H1 (cell line): ENCODE measurements around the gene MYO9A. TPM values are rescaled to one million over a fixed set of nuclear protein-coding genes. Genes with fewer than 3 reads are reported as not detected.

ENCODE experiments used
- CTCF ChIA-PET: fragments of 300-600 bp; sonication (Branson Sonifier 250); formaldehyde crosslinking; loops from one replicate; lab custom pipeline; 2021; ENCODE audit not compliant: partially characterized antibody; lab: Charles Lee
- POLR2A ChIA-PET: fragments of 300-600 bp; sonication (Branson Sonifier 250); formaldehyde crosslinking; loops from one replicate; lab custom pipeline; 2021; ENCODE audit warnings: inconsistent platforms; ENCODE audit not compliant: partially characterized antibody; lab: Charles Lee
- DNase-seq, 2 experiments: peaks; one replicate each; pipeline versions ENCODE4 v3.0.0 to v3.0.0-alpha.2; 2010 to 2022; ENCODE audit warnings: low spot score in 2 of 2, low read depth in 1 of 2, mixed read lengths in 1 of 2
- FAIRE-seq: peaks from 2 replicates; lab custom pipeline; 2011; peaks lifted over from hg19 to GRCh38; lab: Jason Lieb, UNC
- H2AFZ ChIP-seq: 2 replicates; pipeline ENCODE4 v1.8.1; 2012; ENCODE audit warnings: low read length, inconsistent platforms
- H2AK5ac ChIP-seq: 2 replicates; pipeline ENCODE4 v1.6.1; 2013; ENCODE audit warnings: low read depth, low read length
- H2BK120ac ChIP-seq: replicated peaks from 2 replicates; pipeline ENCODE3; 2013; ENCODE audit warnings: low read depth, low read length, inconsistent platforms
- H2BK12ac ChIP-seq: 2 replicates; pipeline ENCODE4 v1.6.1; 2013; ENCODE audit warnings: low read depth, low read length
- H2BK15ac ChIP-seq: 2 replicates; pipeline ENCODE4 v1.6.1; 2013; ENCODE audit warnings: low read length
- H2BK20ac ChIP-seq: 2 replicates; pipeline ENCODE4 v1.6.1; 2013; ENCODE audit warnings: low read length
- H2BK5ac ChIP-seq: 2 replicates; pipeline ENCODE4 v1.6.1; 2013; ENCODE audit warnings: low read depth, low read length
- H3K14ac ChIP-seq: 2 replicates; pipeline ENCODE4 v1.6.1; 2013; ENCODE audit warnings: inconsistent platforms; ENCODE audit not compliant: insufficient read length
- H3K18ac ChIP-seq: 2 replicates; pipeline ENCODE4 v1.6.1; 2013; ENCODE audit warnings: low read length; ENCODE audit errors: extremely low read depth
- H3K23ac ChIP-seq: 2 replicates; pipeline ENCODE4 v1.6.1; 2013; ENCODE audit warnings: inconsistent platforms; ENCODE audit not compliant: insufficient read length
- H3K23me2 ChIP-seq: 2 replicates; pipeline ENCODE4 v1.6.1; 2013; ENCODE audit warnings: low read depth, low read length
- H3K27ac ChIP-seq: 2 replicates; pipeline ENCODE4 v1.6.1; 2011; ENCODE audit warnings: low read depth, low read length, inconsistent platforms
- H3K27me3 ChIP-seq, 4 experiments: replicated peaks in 1 of 4; 1 replicate in 1 of 4; 2 replicates in 3 of 4; pipeline versions ENCODE4 v1.6.1 to v1.8.1; 2011 to 2013; ENCODE audit warnings: low read length in 3 of 4, mild to moderate bottlenecking in 3 of 4, inconsistent platforms in 2 of 4, mixed read lengths in 2 of 4, moderate library complexity in 1 of 4; ENCODE audit not compliant: control insufficient read depth in 3 of 4, insufficient read depth in 3 of 4; ENCODE audit errors: extremely low read depth in 1 of 4
- H3K36me3 ChIP-seq, 4 experiments: 2 replicates each; pipeline versions ENCODE4 v1.6.1 to v1.8.1; 2011 to 2013; ENCODE audit warnings: mild to moderate bottlenecking in 4 of 4, low read length in 3 of 4, moderate library complexity in 2 of 4, control low read depth in 1 of 4, inconsistent platforms in 1 of 4; ENCODE audit not compliant: insufficient read depth in 4 of 4, control insufficient read depth in 2 of 4
- H3K4ac ChIP-seq: replicated peaks from 2 replicates; pipeline ENCODE3; 2013; ENCODE audit warnings: low read length, low read depth, mixed read lengths, inconsistent platforms; ENCODE audit not compliant: insufficient read length
- H3K4me1 ChIP-seq, 4 experiments: replicated peaks in 1 of 4; 1 replicate in 1 of 4; 2 replicates in 3 of 4; pipeline versions ENCODE4 v1.6.1 to v1.8.1; 2011 to 2013; ENCODE audit warnings: low read length in 3 of 4, inconsistent platforms in 2 of 4, mixed read lengths in 1 of 4; ENCODE audit not compliant: insufficient read depth in 4 of 4, control insufficient read depth in 3 of 4
- H3K4me2 ChIP-seq, 2 experiments: 2 replicates each; pipeline versions ENCODE4 v1.6.1 to v1.8.1; 2011 to 2013; ENCODE audit warnings: low read depth in 2 of 2, low read length in 2 of 2, control low read depth in 1 of 2, inconsistent platforms in 1 of 2, mild to moderate bottlenecking in 1 of 2; ENCODE audit not compliant: insufficient read depth in 1 of 2
- H3K4me3 ChIP-seq, 4 experiments: fragments of 200-600, 300-600 bp in 1 of 4; sonication (generic), shearing (Covaris generic), sonication (Bioruptor Twin) in 1 of 4; 2 replicates each; pipeline versions ENCODE4 v1.5.1 to v1.8.1; 2011 to 2016; ENCODE audit warnings: low read length in 4 of 4, low read depth in 3 of 4, control low read depth in 2 of 4, inconsistent platforms in 2 of 4, mild to moderate bottlenecking in 2 of 4, mixed read lengths in 1 of 4, moderate library complexity in 1 of 4; ENCODE audit not compliant: insufficient read depth in 2 of 4; ENCODE audit errors: extremely low read depth in 1 of 4
- H3K56ac ChIP-seq: replicated peaks from 2 replicates; pipeline ENCODE3; 2013; ENCODE audit warnings: low read depth, mild to moderate bottlenecking, mixed read lengths, low read length, inconsistent platforms; ENCODE audit not compliant: insufficient read length
- H3K79me1 ChIP-seq: 2 replicates; pipeline ENCODE4 v1.6.1; 2013; ENCODE audit warnings: low read depth, low read length, control low read depth
- H3K79me2 ChIP-seq, 2 experiments: 2 replicates each; pipeline versions ENCODE4 v1.6.1 to v1.8.1; 2012 to 2013; ENCODE audit warnings: low read length in 2 of 2, mild to moderate bottlenecking in 2 of 2, inconsistent platforms in 1 of 2; ENCODE audit not compliant: insufficient read depth in 2 of 2, control insufficient read depth in 1 of 2
- H3K9ac ChIP-seq, 4 experiments: replicated peaks in 1 of 4; 1 replicate in 1 of 4; 2 replicates in 3 of 4; pipeline versions ENCODE4 v1.6.1 to v1.8.1; 2011 to 2013; ENCODE audit warnings: low read depth in 3 of 4, low read length in 3 of 4, control low read depth in 2 of 4, mild to moderate bottlenecking in 2 of 4, moderate library complexity in 2 of 4, inconsistent platforms in 1 of 4; ENCODE audit errors: extremely low read depth in 1 of 4
- H3K9me3 ChIP-seq, 2 experiments: 2 replicates each; pipeline versions ENCODE4 v1.6.1 to v1.8.1; 2012 to 2013; ENCODE audit warnings: mild to moderate bottlenecking in 2 of 2, moderate library complexity in 2 of 2, control low read depth in 1 of 2, inconsistent platforms in 1 of 2, low read depth in 1 of 2, low read length in 1 of 2, mixed read lengths in 1 of 2; ENCODE audit not compliant: insufficient read depth in 2 of 2
- H4K20me1 ChIP-seq, 2 experiments: replicated peaks in 1 of 2; 2 replicates each; pipeline versions ENCODE3 to v1.8.1; 2011 to 2013; ENCODE audit warnings: inconsistent platforms in 2 of 2, low read length in 2 of 2, mild to moderate bottlenecking in 1 of 2; ENCODE audit not compliant: insufficient read depth in 2 of 2, control insufficient read depth in 1 of 2
- H4K5ac ChIP-seq: 2 replicates; pipeline ENCODE4 v1.6.1; 2013; ENCODE audit warnings: low read length, low read depth, mixed read lengths, inconsistent platforms; ENCODE audit not compliant: insufficient read length
- H4K8ac ChIP-seq: 2 replicates; pipeline ENCODE4 v1.8.0; 2013; ENCODE audit warnings: mild to moderate bottlenecking, moderate library complexity, low read length, inconsistent platforms; ENCODE audit not compliant: insufficient read depth; ENCODE audit errors: extremely low read depth
- H4K91ac ChIP-seq: replicated peaks from 2 replicates; pipeline ENCODE3; 2013; ENCODE audit warnings: low read length, mixed read lengths, inconsistent platforms; ENCODE audit not compliant: insufficient read length
- CREB1 ChIP-seq: IDR thresholded peaks from 2 replicates; pipeline ENCODE4 v1.6.1; 2012; ENCODE audit warnings: inconsistent platforms
- CTBP2 ChIP-seq: IDR thresholded peaks from 2 replicates; pipeline ENCODE4 v1.7.0; 2011; ENCODE audit warnings: borderline replicate concordance, mild to moderate bottlenecking, moderate library complexity, mixed read lengths, low read length; ENCODE audit not compliant: insufficient read depth, insufficient read length
- GABPA ChIP-seq: IDR thresholded peaks from 2 replicates; pipeline ENCODE4 v1.6.1; 2011; ENCODE audit warnings: mild to moderate bottlenecking, low read length, moderate library complexity, borderline replicate concordance; ENCODE audit not compliant: insufficient read depth
- KDM1A ChIP-seq: fragments of 200-600, 300-600 bp; sonication (generic); IDR thresholded peaks from 2 replicates; pipeline ENCODE4 v1.7.1; 2016; ENCODE audit warnings: mild to moderate bottlenecking, low read length, borderline replicate concordance
- NANOG ChIP-seq: IDR thresholded peaks from 2 replicates; pipeline ENCODE4 v1.6.1; 2011; ENCODE audit warnings: low read length, low read depth, mild to moderate bottlenecking, inconsistent platforms; ENCODE audit not compliant: insufficient read depth, poor library complexity, severe bottlenecking
- RBBP5 ChIP-seq: IDR thresholded peaks from 2 replicates; pipeline ENCODE4 v1.7.1; 2012; ENCODE audit warnings: low read depth, mild to moderate bottlenecking, inconsistent platforms, low read length, moderate library complexity, borderline replicate concordance
- polyA plus RNA-seq, 7 experiments: library from polyadenylated mRNA; depleted of rRNA in 3 of 7; stranded (reverse) in 5 of 7; unstranded in 2 of 7; fragments of >200 nt in 5 of 7; fragments of 200-250 nt in 2 of 7; gene quantifications; 1 replicate in 5 of 7; 2 replicates in 1 of 7; 4 replicates in 1 of 7; pipeline versions ENCODE4 v1.2.1 to v1.2.3, GENCODE V29; 2011 to 2013; ENCODE audit warnings: missing spikeins in 2 of 7, mixed read lengths in 2 of 7
- total RNA-seq: library from RNA; stranded (reverse); fragmentation: NEBNext Ultra II Directional; extraction: Animal tissue kit (Norgen Biotek cat#: 25700); gene quantifications from 2 replicates; pipeline ENCODE4 v1.2.1, GENCODE V29; 2021
- TF ChIP-seq, protein P1 (sequence below): IDR thresholded peaks from 2 replicates; pipeline ENCODE4 v1.6.1; 2011; ENCODE audit warnings: low read depth, mild to moderate bottlenecking, low read length; ENCODE audit not compliant: insufficient read depth

Gene MYO9A
- total and polyA plus RNA-seq, 2 of the 8 experiments (the other 6 are each of a cell fraction or from before 2014, with no cell fraction given) = 3.9 to 26.0 TPM

- H3K4me1 ChIP-seq = peaks cover 0 to 11% (median 8%) of the 10 kb centered on the region in 4 experiments; a peak in 4 of 7 replicates
- H3K14ac ChIP-seq = no peak overlapping the region
- no peak overlapping the region for H3K27ac ChIP-seq
- no peaks in the 10 kb centered on the region for H3K23me2 ChIP-seq
- H2BK20ac ChIP-seq = no peak overlapping the region
- ChIA-PET CTCF (no interaction called here), POLR2A (no interaction called here)
- no peak overlapping the region for H3K18ac ChIP-seq
- FAIRE-seq = no peak
- no peaks in the 10 kb centered on the region for H3K27me3 ChIP-seq
- H3K9ac ChIP-seq = no peak overlapping the region
- H3K56ac ChIP-seq = no peak overlapping the region
- H4K20me1 ChIP-seq = no peaks in the 10 kb centered on the region
- no peaks in the 10 kb centered on the region for H3K9me3 ChIP-seq
- H2AK5ac ChIP-seq = no peak overlapping the region
- no peak overlapping the region for H4K5ac ChIP-seq
- no peak overlapping the region for H2BK5ac ChIP-seq
- no peaks in the 10 kb centered on the region for H3K79me1 ChIP-seq
- DNase-seq = no peak
- no peak overlapping the region for H2BK120ac ChIP-seq
- H3K4me2 ChIP-seq = no peak overlapping the region
- H3K4me3 ChIP-seq = no peak overlapping the region
- H4K91ac ChIP-seq = no peak overlapping the region
- no peak overlapping the region for H3K23ac ChIP-seq
- H3K4ac ChIP-seq = no peak overlapping the region
- H4K8ac ChIP-seq = no peak overlapping the region
- H2BK12ac ChIP-seq = no peak overlapping the region
- no peaks in the 10 kb centered on the region for H3K79me2 ChIP-seq
- no peak overlapping the region for H2AFZ ChIP-seq
- H3K36me3 ChIP-seq = no peaks in the 10 kb centered on the region
- H2BK15ac ChIP-seq = no peak overlapping the region
- TF ChIP-seq KDM1A (no peak), CREB1 (no peak), GABPA (no peak), NANOG (no peak), RBBP5 (no peak), CTBP2 (no peak)
- TF ChIP-seq, protein P1, sequence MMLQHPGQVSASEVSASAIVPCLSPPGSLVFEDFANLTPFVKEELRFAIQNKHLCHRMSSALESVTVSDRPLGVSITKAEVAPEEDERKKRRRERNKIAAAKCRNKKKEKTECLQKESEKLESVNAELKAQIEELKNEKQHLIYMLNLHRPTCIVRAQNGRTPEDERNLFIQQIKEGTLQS = no peak
Measured at GRCh38 chr15:72062319-72062718, 55.6 kb downstream of the MYO9A start.
